Glutamatergic neuron (in vitro differentiated cells): Measurements from ENCODE around the gene NBL1. TPM values are rescaled to one million over a fixed set of nuclear protein-coding genes. Genes with fewer than 3 reads are reported as not detected.

ENCODE experiments used
- DNase-seq: peaks from one replicate; pipeline ENCODE4 v3.0.0; 2022
- H3K27ac Mint-ChIP-seq: one replicate; pipeline ENCODE4 v1.8.0; 2020; ENCODE audit warnings: mild to moderate bottlenecking, mixed read lengths, inconsistent platforms; ENCODE audit not compliant: unreplicated experiment
- H3K27me3 Mint-ChIP-seq: one replicate; pipeline ENCODE4 v1.8.0; 2020; ENCODE audit warnings: mild to moderate bottlenecking, moderate library complexity, mixed read lengths, inconsistent platforms; ENCODE audit not compliant: unreplicated experiment
- H3K36me3 Mint-ChIP-seq: one replicate; pipeline ENCODE4 v1.8.0; 2020; ENCODE audit warnings: mild to moderate bottlenecking, mixed read lengths, inconsistent platforms; ENCODE audit not compliant: unreplicated experiment
- H3K4me1 Mint-ChIP-seq: one replicate; pipeline ENCODE4 v1.8.0; 2020; ENCODE audit warnings: mild to moderate bottlenecking, low read depth, mixed read lengths, inconsistent platforms; ENCODE audit not compliant: unreplicated experiment
- H3K4me3 Mint-ChIP-seq: one replicate; pipeline ENCODE4 v1.8.0; 2020; ENCODE audit warnings: mild to moderate bottlenecking, mixed read lengths, inconsistent platforms; ENCODE audit not compliant: unreplicated experiment
- H3K9me3 Mint-ChIP-seq: one replicate; pipeline ENCODE4 v1.8.0; 2020; ENCODE audit warnings: mild to moderate bottlenecking, moderate library complexity, mixed read lengths, inconsistent platforms; ENCODE audit not compliant: unreplicated experiment
- CTCF ChIP-seq: fragments of 200-600 bp; sonication (generic); IDR thresholded peaks from one replicate; pipeline ENCODE4 v1.5.0; 2021; ENCODE audit not compliant: partially characterized antibody, unreplicated experiment
- total RNA-seq: library from RNA; stranded (reverse); fragmentation: NEBNext Ultra II Directional; extraction: Animal tissue kit (Norgen Biotek cat#: 25700); gene quantifications from one replicate; pipeline ENCODE4 v1.2.1, GENCODE V29; 2021; ENCODE audit not compliant: unreplicated experiment

Gene NBL1
- total RNA-seq, 1 donor from 2014 or later: 14.4 TPM

- Mint-ChIP-seq H3K27ac (no peak overlapping the region), H3K9me3 (peaks cover 7% of the 10 kb centered on the region), H3K36me3 (no peaks in the 10 kb centered on the region), H3K4me3 (no peak overlapping the region), H3K4me1 (no peaks in the 10 kb centered on the region), H3K27me3 (peaks cover 1% of the 10 kb centered on the region)
- no peak for DNase-seq
- no peak for TF ChIP-seq CTCF
Measured at GRCh38 chr1:19694298-19694697, 50.2 kb downstream of the NBL1 start.

- Mint-ChIP-seq H3K27ac (no peak overlapping the region), H3K9me3 (peaks cover 5% of the 10 kb centered on the region), H3K27me3 (peaks cover 3% of the 10 kb centered on the region), H3K4me1 (no peaks in the 10 kb centered on the region), H3K4me3 (no peak overlapping the region), H3K36me3 (no peaks in the 10 kb centered on the region)
- no peak for TF ChIP-seq CTCF
- no peak for DNase-seq
Measured at GRCh38 chr1:19695772-19696171, 51.7 kb downstream of the NBL1 start.

GRCh38 chr1:19696820-19697219, 52.7 kb downstream of the NBL1 start:
- no peak for TF ChIP-seq CTCF
- Mint-ChIP-seq H3K4me3 (no peak overlapping the region), H3K36me3 (no peaks in the 10 kb centered on the region), H3K27me3 (peaks cover 4% of the 10 kb centered on the region), H3K9me3 (peaks cover 3% of the 10 kb centered on the region), H3K4me1 (no peaks in the 10 kb centered on the region), H3K27ac (no peak overlapping the region)
- DNase-seq: no peak

- no peaks in the 10 kb centered on the region for H3K4me1 Mint-ChIP-seq
- TF ChIP-seq CTCF: no peak
- no peaks in the 10 kb centered on the region for H3K36me3 Mint-ChIP-seq
- H3K27me3 Mint-ChIP-seq: peaks cover 4% of the 10 kb centered on the region
- H3K27ac Mint-ChIP-seq: no peak overlapping the region
- peaks cover 3% of the 10 kb centered on the region for H3K9me3 Mint-ChIP-seq
- no peak for DNase-seq
- no peak overlapping the region for H3K4me3 Mint-ChIP-seq
Measured at GRCh38 chr1:19698181-19698580, 54.1 kb downstream of the NBL1 start.

GRCh38 chr1:19700079-19700777, 56.1 kb downstream of the NBL1 start:
- no peak for DNase-seq
- no peak overlapping the region for H3K27ac Mint-ChIP-seq
- H3K4me3 Mint-ChIP-seq: no peak overlapping the region
- peaks cover 3% of the 10 kb centered on the region for H3K9me3 Mint-ChIP-seq
- peaks cover 4% of the 10 kb centered on the region for H3K27me3 Mint-ChIP-seq
- no peak for TF ChIP-seq CTCF
- no peaks in the 10 kb centered on the region for H3K4me1 Mint-ChIP-seq
- H3K36me3 Mint-ChIP-seq: no peaks in the 10 kb centered on the region
